HG02623 (cell line): ENCODE results near the gene AQP10.
"Not testable (repeated sequence)": the region's sequence is repeated elsewhere in the genome, so short reads cannot be mapped to it uniquely, and the experiment has no call there.

ENCODE experiments used
- ATAC-seq: cut with Tn5 transposase; IDR thresholded peaks from one replicate; pipeline ENCODE4 v1.9.1; 2021; ENCODE audit warnings: moderate library complexity; ENCODE audit not compliant: unreplicated experiment

Gene AQP10

GRCh38 chr1:154342836-154343472 lies 22.1 kb downstream of the AQP10 start:
- ATAC-seq, result no peak

- no peak for ATAC-seq
These were observed 24.3 kb downstream of the AQP10 start for GRCh38 chr1:154344977-154345837.

- ATAC-seq, result no peak
These were observed 25.5 kb downstream of the AQP10 start for GRCh38 chr1:154346276-154346917.

GRCh38 chr1:154347961-154348360 lies 27.1 kb downstream of the AQP10 start:
- no peak for ATAC-seq

- no peak for ATAC-seq
These were observed 27.7 kb downstream of the AQP10 start for GRCh38 chr1:154348429-154349076.

GRCh38 chr1:154349121-154349520 lies 28.2 kb downstream of the AQP10 start:
- ATAC-seq, result no peak

- ATAC-seq, result no peak
These were observed 29.5 kb downstream of the AQP10 start for GRCh38 chr1:154350383-154350782.

- no peak for ATAC-seq
These were observed 30.6 kb downstream of the AQP10 start for GRCh38 chr1:154351363-154352068.

- no peak for ATAC-seq
These were observed 31.3 kb downstream of the AQP10 start for GRCh38 chr1:154352245-154352580.

GRCh38 chr1:154352581-154353459 lies 31.9 kb downstream of the AQP10 start:
- no peak for ATAC-seq

GRCh38 chr1:154353460-154353904 lies 32.6 kb downstream of the AQP10 start:
- ATAC-seq, result no peak

GRCh38 chr1:154353966-154354365 lies 33.1 kb downstream of the AQP10 start:
- ATAC-seq, result no peak

- no peak for ATAC-seq
These were observed 37.6 kb downstream of the AQP10 start for GRCh38 chr1:154358519-154358918.

GRCh38 chr1:154360288-154360687 lies 39.4 kb downstream of the AQP10 start:
- no peak for ATAC-seq

GRCh38 chr1:154360881-154361280 lies 40.0 kb downstream of the AQP10 start:
- ATAC-seq, result not testable (repeated sequence)

- no peak for ATAC-seq
These were observed 40.5 kb downstream of the AQP10 start for GRCh38 chr1:154361357-154361756.

- no peak for ATAC-seq
These were observed 50.5 kb downstream of the AQP10 start for GRCh38 chr1:154371436-154371835.

- not testable (repeated sequence) for ATAC-seq
These were observed 53.0 kb downstream of the AQP10 start for GRCh38 chr1:154373777-154374357.
